SK-N-MC (cell line): ENCODE measurements around the gene CXCR2.

Experiments
- EZH2 ChIP-seq: fragments of 200-600 bp; sonication (generic); IDR thresholded peaks from one replicate; pipeline ENCODE4 v1.6.1; 2017; ENCODE audit warnings: antibody characterized with exemption
- POLR2AphosphoS5 ChIP-seq: IDR thresholded peaks from 2 replicates; pipeline ENCODE4 v1.6.1; 2012; ENCODE audit warnings: mild to moderate bottlenecking, low read depth, low read length, borderline replicate concordance

DNA sequence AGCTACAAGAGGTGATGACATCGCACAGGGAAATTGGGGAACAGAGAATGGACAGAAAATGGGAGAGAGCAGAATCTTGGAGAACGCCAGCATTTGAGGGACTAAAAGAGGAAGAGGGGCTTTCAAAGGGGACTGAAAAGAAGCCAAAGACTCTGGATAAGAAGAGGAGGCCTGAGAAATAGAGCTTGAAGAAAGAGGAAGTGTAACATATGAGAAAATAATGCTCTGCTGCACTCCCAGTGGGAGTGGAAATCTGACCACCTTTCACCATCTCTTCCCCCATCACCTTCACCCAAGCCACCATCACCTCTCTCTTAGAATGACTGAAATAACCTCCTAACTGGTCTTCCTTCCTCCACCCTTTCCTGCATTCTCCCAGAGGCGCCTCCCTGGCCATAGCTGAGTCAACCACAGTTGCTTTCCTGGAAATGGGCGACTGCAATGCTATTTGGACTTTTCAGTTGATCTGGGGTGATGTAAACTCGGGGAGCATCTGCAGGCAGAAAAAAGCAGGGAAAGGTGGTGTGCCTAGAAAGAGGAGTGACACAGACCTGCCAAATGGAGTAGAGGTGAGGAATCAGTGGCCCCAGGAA, 24.1 kb downstream of the CXCR2 start:
- TF ChIP-seq EZH2 = no peak
- TF ChIP-seq POLR2AphosphoS5 = no peak
